OCI-LY7 (cell line): ENCODE data around the gene EML6. TPM values are rescaled to one million over a fixed set of nuclear protein-coding genes. Genes with fewer than 3 reads are reported as not detected.

Experiments used
- BruUV-seq: library from RNA; stranded (reverse); fragments of 400-500 nt; replicated peaks from 2 replicates; lab custom pipeline; 2021; lab: Mats Ljungman, UMichigan
- CTCF ChIA-PET: fragments of 300-600 bp; sonication (Branson Sonifier 250); formaldehyde crosslinking; loops from one replicate; lab custom pipeline; 2022; ENCODE audit warnings: antibody characterized with exemption; ENCODE audit not compliant: unreplicated experiment; lab: Charles Lee
- POLR2A ChIA-PET: fragments of 300-600 bp; sonication (Branson Sonifier 250); formaldehyde crosslinking; loops from one replicate; lab custom pipeline; 2022; ENCODE audit warnings: antibody characterized with exemption; lab: Charles Lee
- DNase-seq: peaks from one replicate; pipeline ENCODE4 v3.0.0-alpha.2; 2015; ENCODE audit warnings: low spot score
- H2AFZ ChIP-seq: fragments of 200-600 bp; sonication (generic), shearing (Covaris generic); 2 replicates; pipeline ENCODE4 v1.6.1; 2014; ENCODE audit warnings: mild to moderate bottlenecking, antibody characterized with exemption, low read length, moderate library complexity
- H3K27ac ChIP-seq: fragments of 200-600 bp; sonication (generic); 2 replicates; pipeline ENCODE4 v1.5.1; 2014; ENCODE audit warnings: mixed run types, low read depth, mild to moderate bottlenecking, moderate library complexity, low read length, inconsistent platforms; ENCODE audit not compliant: poor library complexity, severe bottlenecking
- H3K36me3 ChIP-seq: fragments of 200-600 bp; sonication (generic); 2 replicates; pipeline ENCODE4 v1.6.1; 2014; ENCODE audit warnings: mild to moderate bottlenecking, antibody characterized with exemption, low read length, moderate library complexity, mixed read lengths; ENCODE audit not compliant: insufficient read depth
- H3K4me1 ChIP-seq: fragments of 200-600 bp; sonication (generic); 2 replicates; pipeline ENCODE4 v1.5.1; 2014; ENCODE audit warnings: mild to moderate bottlenecking, low read length; ENCODE audit not compliant: insufficient read depth, poor library complexity, severe bottlenecking
- H3K4me2 ChIP-seq: fragments of 200-600 bp; sonication (generic); 2 replicates; pipeline ENCODE4 v1.6.1; 2014; ENCODE audit warnings: mild to moderate bottlenecking, low read length
- H3K4me3 ChIP-seq: fragments of 200-600 bp; sonication (generic); 2 replicates; pipeline ENCODE4 v1.5.1; 2014; ENCODE audit warnings: mild to moderate bottlenecking, low read depth, low read length; ENCODE audit not compliant: poor library complexity, severe bottlenecking
- H3K79me2 ChIP-seq: fragments of 200-600 bp; sonication (generic); 2 replicates; pipeline ENCODE4 v1.6.1; 2016; ENCODE audit warnings: low read depth, mild to moderate bottlenecking, low read length, moderate library complexity, mixed read lengths; ENCODE audit not compliant: insufficient read depth
- H3K9me2 ChIP-seq: fragments of 200-600 bp; sonication (generic); 2 replicates; pipeline ENCODE4 v1.6.1; 2016; ENCODE audit warnings: mild to moderate bottlenecking, low read length, mixed read lengths; ENCODE audit not compliant: insufficient read depth
- H3K9me3 ChIP-seq: fragments of 200-600 bp; sonication (generic); 2 replicates; pipeline ENCODE4 v1.6.1; 2014; ENCODE audit warnings: mild to moderate bottlenecking, mixed run types, low read length, mixed read lengths
- H4K20me1 ChIP-seq: fragments of 200-600 bp; sonication (generic); 2 replicates; pipeline ENCODE4 v1.6.1; 2014; ENCODE audit warnings: mild to moderate bottlenecking, antibody characterized with exemption, low read length, moderate library complexity, mixed read lengths; ENCODE audit not compliant: insufficient read depth
- EZH2phosphoT487 ChIP-seq: fragments of 200-600 bp; sonication (generic); IDR thresholded peaks from 2 replicates; pipeline ENCODE4 v1.6.1; 2018; ENCODE audit warnings: low read depth, borderline replicate concordance, mild to moderate bottlenecking, mixed run types, antibody characterized with exemption, low read length, moderate library complexity, mixed read lengths
- intact Hi-C: fragments of 100-400 bp; cut with micrococcal nuclease; formaldehyde crosslinking; loops from one replicate; pipeline ENCODE4 v1.10.0; 2022; ENCODE audit not compliant: unreplicated experiment
- total RNA-seq, 2 experiments: library from RNA; depleted of rRNA in 1 of 2; stranded (reverse); fragments of >200 nt in 1 of 2; shearing (Covaris generic) in 1 of 2; gene quantifications; 2 replicates each; pipeline ENCODE4 v1.2.3, GENCODE V29; 2014 to 2022
- TF ChIP-seq, protein P1 (sequence below): fragments of 200-600 bp; sonication (generic); conservative IDR thresholded peaks from 2 replicates; pipeline ENCODE4 v1.5.1; 2014; ENCODE audit warnings: mild to moderate bottlenecking, antibody characterized with exemption, low read length, moderate library complexity, mixed read lengths

EML6 gene
- total RNA-seq, 2 experiments from 2014 or later, result 310 to 367 TPM

DNA sequence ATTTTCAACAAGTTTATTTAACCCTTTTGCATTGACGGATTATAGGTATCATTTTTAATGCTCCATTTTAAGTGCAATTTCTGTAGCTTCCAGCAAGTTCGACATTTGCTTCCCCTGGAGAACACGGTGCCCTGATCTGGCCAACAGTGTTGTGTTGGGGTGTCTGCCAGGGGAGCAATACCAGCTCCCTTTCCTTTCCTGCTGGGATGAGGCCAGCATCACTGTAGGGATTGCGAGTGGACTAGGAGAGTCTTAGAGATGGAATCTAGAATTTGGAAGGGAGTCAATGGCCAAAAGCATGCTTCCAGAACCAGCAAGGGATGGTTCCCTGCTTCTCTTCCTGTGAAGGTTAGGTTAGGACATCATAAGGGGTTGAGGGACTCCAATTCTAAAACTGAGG is 191.6 kb downstream of the EML6 start:
- H2AFZ ChIP-seq, result no peak overlapping the region
- H3K9me3 ChIP-seq, result peaks cover under 1% of the 10 kb centered on the region; the same call in 1 of the 2 replicates
- no peak overlapping the region for H3K27ac ChIP-seq
- ChIA-PET CTCF (no interaction called here), POLR2A (no interaction called here)
- peaks cover 99% of the 10 kb centered on the region for H3K36me3 ChIP-seq
- TF ChIP-seq, protein P1, sequence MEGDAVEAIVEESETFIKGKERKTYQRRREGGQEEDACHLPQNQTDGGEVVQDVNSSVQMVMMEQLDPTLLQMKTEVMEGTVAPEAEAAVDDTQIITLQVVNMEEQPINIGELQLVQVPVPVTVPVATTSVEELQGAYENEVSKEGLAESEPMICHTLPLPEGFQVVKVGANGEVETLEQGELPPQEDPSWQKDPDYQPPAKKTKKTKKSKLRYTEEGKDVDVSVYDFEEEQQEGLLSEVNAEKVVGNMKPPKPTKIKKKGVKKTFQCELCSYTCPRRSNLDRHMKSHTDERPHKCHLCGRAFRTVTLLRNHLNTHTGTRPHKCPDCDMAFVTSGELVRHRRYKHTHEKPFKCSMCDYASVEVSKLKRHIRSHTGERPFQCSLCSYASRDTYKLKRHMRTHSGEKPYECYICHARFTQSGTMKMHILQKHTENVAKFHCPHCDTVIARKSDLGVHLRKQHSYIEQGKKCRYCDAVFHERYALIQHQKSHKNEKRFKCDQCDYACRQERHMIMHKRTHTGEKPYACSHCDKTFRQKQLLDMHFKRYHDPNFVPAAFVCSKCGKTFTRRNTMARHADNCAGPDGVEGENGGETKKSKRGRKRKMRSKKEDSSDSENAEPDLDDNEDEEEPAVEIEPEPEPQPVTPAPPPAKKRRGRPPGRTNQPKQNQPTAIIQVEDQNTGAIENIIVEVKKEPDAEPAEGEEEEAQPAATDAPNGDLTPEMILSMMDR, result no peak
- TF ChIP-seq EZH2phosphoT487, result no peak
- intact Hi-C loops, result no loop called here
- BruUV-seq, result no TSS peak
- H3K4me3 ChIP-seq, result no peak overlapping the region
- H4K20me1 ChIP-seq, result no peaks in the 10 kb centered on the region
- H3K79me2 ChIP-seq, result no peaks in the 10 kb centered on the region
- H3K4me2 ChIP-seq, result no peak overlapping the region
- H3K4me1 ChIP-seq, result no peaks in the 10 kb centered on the region
- no peaks in the 10 kb centered on the region for H3K9me2 ChIP-seq
- no peak for DNase-seq

DNA sequence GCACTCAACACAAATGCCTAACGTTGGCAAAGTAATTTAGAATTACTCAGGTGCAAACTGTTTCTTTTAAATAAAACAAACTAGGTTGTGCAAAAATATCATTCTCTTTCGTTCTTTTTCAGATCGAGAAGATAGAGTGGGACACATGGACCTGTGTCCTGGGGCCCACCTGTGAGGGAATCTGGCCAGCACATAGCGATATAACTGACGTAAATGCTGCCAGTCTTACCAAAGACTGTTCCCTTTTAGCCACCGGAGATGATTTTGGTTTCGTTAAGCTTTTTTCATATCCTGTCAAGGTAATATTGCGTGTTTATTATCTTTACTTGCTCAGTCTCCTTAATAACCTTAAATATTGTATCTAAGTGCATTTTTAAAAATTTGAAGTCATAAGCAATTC is 193.2 kb downstream of the EML6 start:
- Histone ChIP-seq H3K4me2 (no peak overlapping the region), H3K4me1 (no peaks in the 10 kb centered on the region), H3K9me3 (peaks cover 16% of the 10 kb centered on the region; the same call in 1 of the 2 replicates), H3K4me3 (no peak overlapping the region), H3K36me3 (peaks cover 99% of the 10 kb centered on the region), H4K20me1 (no peaks in the 10 kb centered on the region), H3K79me2 (no peaks in the 10 kb centered on the region), H3K27ac (no peak overlapping the region), H3K9me2 (no peaks in the 10 kb centered on the region), H2AFZ (no peak overlapping the region)
- no TSS peak for BruUV-seq
- ChIA-PET POLR2A (no interaction called here), CTCF (no interaction called here)
- intact Hi-C loops, result no loop called here
- no peak for DNase-seq
- TF ChIP-seq, protein P1, result no peak

GRCh38 chr2:54918647-54919280 is 195.3 kb downstream of the EML6 start:
- Histone ChIP-seq H3K4me3 (no peak overlapping the region), H3K79me2 (no peaks in the 10 kb centered on the region), H4K20me1 (no peaks in the 10 kb centered on the region), H3K36me3 (peaks cover 100% of the 10 kb centered on the region), H2AFZ (no peak overlapping the region), H3K4me1 (no peaks in the 10 kb centered on the region), H3K4me2 (no peak overlapping the region), H3K9me3 (peaks cover 19% of the 10 kb centered on the region; the same call in 1 of the 2 replicates), H3K27ac (no peak overlapping the region), H3K9me2 (no peaks in the 10 kb centered on the region)
- DNase-seq, result no peak
- intact Hi-C loops, result no loop called here
- ChIA-PET CTCF (no interaction called here), POLR2A (no interaction called here)
- no TSS peak for BruUV-seq
- TF ChIP-seq, protein P1, result no peak
- TF ChIP-seq EZH2phosphoT487, result no peak
